H1 (cell line): ENCODE results near the gene DARS2. TPM values are rescaled to one million over a fixed set of nuclear protein-coding genes. Genes with fewer than 3 reads are reported as not detected.

ENCODE experiments used
- ASH2L ChIP-seq: fragments of 200-600, 300-600 bp; sonication (generic); IDR thresholded peaks from one replicate; pipeline ENCODE4 v1.7.1; 2017; ENCODE audit warnings: low read length
- BACH1 ChIP-seq: IDR thresholded peaks from 2 replicates; pipeline ENCODE4 v1.6.1; 2012; ENCODE audit warnings: low read length, improper control_type of control experiment
- CEBPB ChIP-seq: IDR thresholded peaks from 2 replicates; pipeline ENCODE4 v1.6.1; 2012; ENCODE audit warnings: low read depth, low read length
- CREB1 ChIP-seq: IDR thresholded peaks from 2 replicates; pipeline ENCODE4 v1.6.1; 2012; ENCODE audit warnings: inconsistent platforms
- EGR1 ChIP-seq: IDR thresholded peaks from 2 replicates; pipeline ENCODE4 v1.6.1; 2011; ENCODE audit warnings: low read depth, low read length, borderline replicate concordance
- EZH2 ChIP-seq: fragments of 200-600 bp; sonication (generic); IDR thresholded peaks from 2 replicates; pipeline ENCODE4 v1.7.1; 2012; ENCODE audit warnings: low read depth, mild to moderate bottlenecking, moderate library complexity, low read length, inconsistent platforms; ENCODE audit not compliant: severe bottlenecking
- FOSL1 ChIP-seq: IDR thresholded peaks from 2 replicates; pipeline ENCODE4 v1.6.1; 2011; ENCODE audit warnings: mild to moderate bottlenecking, low read depth, low read length, moderate library complexity; ENCODE audit not compliant: insufficient read depth
- GABPA ChIP-seq: IDR thresholded peaks from 2 replicates; pipeline ENCODE4 v1.6.1; 2011; ENCODE audit warnings: mild to moderate bottlenecking, low read length, moderate library complexity, borderline replicate concordance; ENCODE audit not compliant: insufficient read depth
- KDM1A ChIP-seq: fragments of 200-600, 300-600 bp; sonication (generic); IDR thresholded peaks from 2 replicates; pipeline ENCODE4 v1.7.1; 2016; ENCODE audit warnings: mild to moderate bottlenecking, low read length, borderline replicate concordance
- KDM4A ChIP-seq: IDR thresholded peaks from one replicate; pipeline ENCODE4 v1.7.1; 2012; ENCODE audit warnings: low read depth, mild to moderate bottlenecking, moderate library complexity, low read length, inconsistent platforms; ENCODE audit not compliant: severe bottlenecking
- MAFK ChIP-seq: IDR thresholded peaks from 2 replicates; pipeline ENCODE4 v1.6.1; 2012; ENCODE audit warnings: low read depth, mild to moderate bottlenecking, improper control_type of control experiment, low read length
- POLR2A ChIP-seq, 2 experiments: IDR thresholded peaks; 1 replicate in 1 of 2; 2 replicates in 1 of 2; pipeline ENCODE4 v1.6.1; 2011; ENCODE audit warnings: low read depth in 2 of 2, low read length in 2 of 2, mild to moderate bottlenecking in 2 of 2; ENCODE audit errors: control extremely low read depth in 1 of 2
- RFX5 ChIP-seq: IDR thresholded peaks from 2 replicates; pipeline ENCODE4 v1.6.1; 2011; ENCODE audit warnings: low read depth, low read length, improper control_type of control experiment, borderline replicate concordance
- RNF2 ChIP-seq: fragments of 200-900, 300-1000 bp; sonication (generic); IDR thresholded peaks from 2 replicates; pipeline ENCODE4 v1.7.1; 2016; ENCODE audit warnings: borderline replicate concordance, low read depth, mild to moderate bottlenecking, antibody characterized with exemption, low read length; ENCODE audit not compliant: poor library complexity, severe bottlenecking; ENCODE audit errors: missing control alignments
- SIN3A ChIP-seq, 2 experiments: IDR thresholded peaks in 1 of 2; conservative IDR thresholded peaks in 1 of 2; 2 replicates each; pipeline ENCODE4 v1.6.1; 2011 to 2012; ENCODE audit warnings: low read length in 2 of 2, improper control_type of control experiment in 1 of 2, low read depth in 1 of 2, mild to moderate bottlenecking in 1 of 2
- SP2 ChIP-seq: IDR thresholded peaks from 2 replicates; pipeline ENCODE4 v1.6.1; 2012; ENCODE audit warnings: mild to moderate bottlenecking, low read length, inconsistent platforms
- TAF7 ChIP-seq: optimal IDR thresholded peaks from 2 replicates; pipeline ENCODE3; 2011; ENCODE audit warnings: low read depth, mild to moderate bottlenecking, inconsistent platforms, low read length, moderate library complexity, borderline replicate concordance
- TCF12 ChIP-seq: IDR thresholded peaks from 2 replicates; pipeline ENCODE4 v1.6.1; 2011; ENCODE audit warnings: low read depth, mild to moderate bottlenecking, low read length
- polyA plus RNA-seq, 7 experiments: library from polyadenylated mRNA; depleted of rRNA in 3 of 7; stranded (reverse) in 5 of 7; unstranded in 2 of 7; fragments of >200 nt in 5 of 7; fragments of 200-250 nt in 2 of 7; gene quantifications; 1 replicate in 5 of 7; 2 replicates in 1 of 7; 4 replicates in 1 of 7; pipeline versions ENCODE4 v1.2.1 to v1.2.3, GENCODE V29; 2011 to 2013; ENCODE audit warnings: missing spikeins in 2 of 7, mixed read lengths in 2 of 7
- total RNA-seq: library from RNA; stranded (reverse); fragmentation: NEBNext Ultra II Directional; extraction: Animal tissue kit (Norgen Biotek cat#: 25700); gene quantifications from 2 replicates; pipeline ENCODE4 v1.2.1, GENCODE V29; 2021
- TF ChIP-seq, protein P1 (sequence below): IDR thresholded peaks from 2 replicates; pipeline ENCODE4 v1.6.1; 2011; ENCODE audit warnings: low read depth, mild to moderate bottlenecking, low read length; ENCODE audit not compliant: insufficient read depth
- TF ChIP-seq, protein P2 (sequence below), 3 experiments: IDR thresholded peaks; 1 replicate in 2 of 3; 2 replicates in 1 of 3; pipeline versions ENCODE4 v1.5.1 to v1.6.1; 2011; ENCODE audit warnings: low read length in 3 of 3, mild to moderate bottlenecking in 3 of 3, inconsistent platforms in 2 of 3, low read depth in 1 of 3, moderate library complexity in 1 of 3; ENCODE audit not compliant: insufficient read depth in 1 of 3; ENCODE audit errors: control extremely low read depth in 1 of 3

DARS2 gene
- total and polyA plus RNA-seq, 2 of the 8 experiments (the other 6 are each of a cell fraction or from before 2014, with no cell fraction given): 21.0 to 35.2 TPM

DNA sequence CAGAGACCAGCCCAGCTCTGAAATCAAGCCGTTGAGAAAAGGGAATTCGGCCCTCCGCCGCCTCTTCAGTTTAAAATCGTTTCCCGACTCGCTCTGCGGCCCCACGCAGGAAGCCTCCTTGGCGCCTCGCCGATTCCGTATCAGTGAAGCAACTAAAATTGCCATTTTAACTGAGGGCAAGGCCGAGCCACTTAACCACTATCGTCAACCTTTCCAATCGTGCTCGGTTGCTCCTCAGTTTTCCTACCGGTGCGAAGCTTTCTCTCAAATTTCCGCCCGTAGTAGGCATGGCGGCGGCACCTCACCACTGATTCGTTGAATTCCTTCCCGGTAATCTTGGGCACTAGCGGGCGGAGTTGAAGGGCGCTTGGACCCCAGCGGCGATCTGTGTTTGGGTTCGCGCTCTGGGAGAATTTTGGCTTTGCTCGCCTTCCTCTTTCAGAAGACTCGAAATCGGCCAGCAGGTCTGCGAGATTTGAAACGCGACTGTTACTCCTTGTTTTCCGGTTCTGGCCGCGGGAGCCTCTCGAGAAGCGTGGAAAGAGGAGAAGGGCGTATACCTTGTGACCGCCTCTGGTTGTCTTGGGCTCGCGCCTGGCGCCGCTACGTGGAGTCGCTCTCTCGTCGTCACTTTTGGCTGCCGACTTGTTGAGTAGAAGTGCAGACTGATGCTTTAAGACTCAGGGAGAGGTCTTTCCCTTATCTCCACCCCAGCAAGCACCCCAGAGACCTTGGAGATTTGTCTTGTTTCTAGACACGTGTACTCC, at the start of gene DARS2, which contains the start of gene CENPL (continued):
- TF ChIP-seq GABPA: no peak; the same call in 1 of the 2 replicates
- TF ChIP-seq TCF12: no peak
- no peak for TF ChIP-seq RFX5
- TF ChIP-seq, protein P1, sequence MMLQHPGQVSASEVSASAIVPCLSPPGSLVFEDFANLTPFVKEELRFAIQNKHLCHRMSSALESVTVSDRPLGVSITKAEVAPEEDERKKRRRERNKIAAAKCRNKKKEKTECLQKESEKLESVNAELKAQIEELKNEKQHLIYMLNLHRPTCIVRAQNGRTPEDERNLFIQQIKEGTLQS: peak; percentile 51; the same call in 1 of the 2 replicates
- TF ChIP-seq, protein P2, sequence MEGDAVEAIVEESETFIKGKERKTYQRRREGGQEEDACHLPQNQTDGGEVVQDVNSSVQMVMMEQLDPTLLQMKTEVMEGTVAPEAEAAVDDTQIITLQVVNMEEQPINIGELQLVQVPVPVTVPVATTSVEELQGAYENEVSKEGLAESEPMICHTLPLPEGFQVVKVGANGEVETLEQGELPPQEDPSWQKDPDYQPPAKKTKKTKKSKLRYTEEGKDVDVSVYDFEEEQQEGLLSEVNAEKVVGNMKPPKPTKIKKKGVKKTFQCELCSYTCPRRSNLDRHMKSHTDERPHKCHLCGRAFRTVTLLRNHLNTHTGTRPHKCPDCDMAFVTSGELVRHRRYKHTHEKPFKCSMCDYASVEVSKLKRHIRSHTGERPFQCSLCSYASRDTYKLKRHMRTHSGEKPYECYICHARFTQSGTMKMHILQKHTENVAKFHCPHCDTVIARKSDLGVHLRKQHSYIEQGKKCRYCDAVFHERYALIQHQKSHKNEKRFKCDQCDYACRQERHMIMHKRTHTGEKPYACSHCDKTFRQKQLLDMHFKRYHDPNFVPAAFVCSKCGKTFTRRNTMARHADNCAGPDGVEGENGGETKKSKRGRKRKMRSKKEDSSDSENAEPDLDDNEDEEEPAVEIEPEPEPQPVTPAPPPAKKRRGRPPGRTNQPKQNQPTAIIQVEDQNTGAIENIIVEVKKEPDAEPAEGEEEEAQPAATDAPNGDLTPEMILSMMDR (IDR thresholded peaks at IDR 0.05; ENCODE audit: control extremely low read depth in 1 of 3, insufficient read depth in 1 of 3, low read depth in 1 of 3, low read length in 3 of 3): no peak
- no peak; the same call in 1 of the 2 replicates for TF ChIP-seq MAFK
- TF ChIP-seq KDM4A: peak; percentile 83
- peak; percentile 63 to 85 for TF ChIP-seq POLR2A (IDR thresholded peaks at IDR 0.05; ENCODE audit: control extremely low read depth in 1 of 2, low read depth in 2 of 2, low read length in 2 of 2)
- TF ChIP-seq CEBPB: peak; percentile 66; the same call in 1 of the 2 replicates
- peak; percentile 96 for TF ChIP-seq CREB1
- TF ChIP-seq TAF7: peak; percentile 70
- no peak for TF ChIP-seq RNF2
- no peak for TF ChIP-seq FOSL1
- TF ChIP-seq SIN3A (conservative IDR thresholded peaks at IDR 0.05 in 1 of 2, IDR thresholded peaks at IDR 0.05 in 1 of 2; ENCODE audit: low read depth in 1 of 2, low read length in 2 of 2): peak; percentile 73 to 96; a peak in 3 of 4 replicates
- TF ChIP-seq EGR1: no peak
- TF ChIP-seq EZH2: no peak
- peak; percentile 53 for TF ChIP-seq BACH1
- no peak for TF ChIP-seq KDM1A
- no peak for TF ChIP-seq SP2
- peak; percentile 94 for TF ChIP-seq ASH2L
